ENCODE measurements around the gene MASP2. TPM values are rescaled to one million over a fixed set of nuclear protein-coding genes. Genes with fewer than 3 reads are reported as not detected.

Gene MASP2
- 0.33 TPM for polyA plus RNA-seq (2012; ENCODE audit: insufficient read length, low read depth)

DNA sequence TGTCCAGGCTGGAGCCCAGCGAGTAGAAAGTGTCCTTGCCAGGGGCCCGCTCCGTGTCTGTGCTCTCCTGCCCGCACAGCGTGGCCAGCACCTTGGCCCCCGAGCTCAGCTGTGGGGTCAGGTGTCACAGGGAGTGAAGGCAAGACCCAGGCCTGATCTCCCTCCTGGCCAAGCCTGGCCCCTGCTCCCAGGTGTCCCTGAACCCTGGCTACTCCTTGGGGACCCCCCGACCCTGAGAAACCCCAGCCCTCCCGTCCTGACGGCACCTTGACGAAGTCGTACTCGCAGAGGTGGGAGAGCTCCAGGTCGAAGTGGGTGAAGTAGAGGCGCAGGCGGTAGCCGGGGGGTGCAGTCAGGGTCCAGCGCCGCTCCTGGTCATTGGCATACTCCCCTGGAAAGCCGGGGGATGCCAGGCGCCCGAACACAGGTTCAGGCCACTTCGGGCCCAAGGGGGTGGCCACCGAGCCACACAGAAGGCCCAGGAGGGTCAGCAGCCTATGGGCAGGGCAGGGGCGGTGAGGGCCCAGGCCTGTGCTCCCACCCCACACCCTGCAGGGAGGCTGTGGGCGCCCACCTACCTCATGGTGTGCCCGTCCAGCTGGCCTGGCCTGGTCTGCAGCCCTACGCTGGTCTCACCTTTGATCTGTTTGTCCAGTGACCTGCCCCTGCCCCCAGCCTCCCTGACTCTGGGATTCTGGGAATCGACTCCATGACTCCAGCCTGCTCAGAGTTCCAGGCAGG, at the start of gene MASP2:
Gene MASP2, minus strand, starts transcription at position 615 of the 741 bp plus-strand sequence. Its CDS starts 32 bp downstream, at position 583.
- TF ChIP-seq TAF1 (IDR thresholded peaks at IDR 0.05; ENCODE audit: borderline replicate concordance, insufficient read depth, low read length) (no peak), FOXP2 (optimal IDR thresholded peaks at IDR 0.05; ENCODE audit: borderline replicate concordance, extremely low read depth, extremely low read length, insufficient read depth) (no peak), POLR2AphosphoS5 (IDR thresholded peaks at IDR 0.05; ENCODE audit: low read depth, low read length) (no peak), SIN3A (IDR thresholded peaks at IDR 0.05; ENCODE audit: borderline replicate concordance, insufficient read depth, low read length) (no peak)
- TF ChIP-seq, protein P1, sequence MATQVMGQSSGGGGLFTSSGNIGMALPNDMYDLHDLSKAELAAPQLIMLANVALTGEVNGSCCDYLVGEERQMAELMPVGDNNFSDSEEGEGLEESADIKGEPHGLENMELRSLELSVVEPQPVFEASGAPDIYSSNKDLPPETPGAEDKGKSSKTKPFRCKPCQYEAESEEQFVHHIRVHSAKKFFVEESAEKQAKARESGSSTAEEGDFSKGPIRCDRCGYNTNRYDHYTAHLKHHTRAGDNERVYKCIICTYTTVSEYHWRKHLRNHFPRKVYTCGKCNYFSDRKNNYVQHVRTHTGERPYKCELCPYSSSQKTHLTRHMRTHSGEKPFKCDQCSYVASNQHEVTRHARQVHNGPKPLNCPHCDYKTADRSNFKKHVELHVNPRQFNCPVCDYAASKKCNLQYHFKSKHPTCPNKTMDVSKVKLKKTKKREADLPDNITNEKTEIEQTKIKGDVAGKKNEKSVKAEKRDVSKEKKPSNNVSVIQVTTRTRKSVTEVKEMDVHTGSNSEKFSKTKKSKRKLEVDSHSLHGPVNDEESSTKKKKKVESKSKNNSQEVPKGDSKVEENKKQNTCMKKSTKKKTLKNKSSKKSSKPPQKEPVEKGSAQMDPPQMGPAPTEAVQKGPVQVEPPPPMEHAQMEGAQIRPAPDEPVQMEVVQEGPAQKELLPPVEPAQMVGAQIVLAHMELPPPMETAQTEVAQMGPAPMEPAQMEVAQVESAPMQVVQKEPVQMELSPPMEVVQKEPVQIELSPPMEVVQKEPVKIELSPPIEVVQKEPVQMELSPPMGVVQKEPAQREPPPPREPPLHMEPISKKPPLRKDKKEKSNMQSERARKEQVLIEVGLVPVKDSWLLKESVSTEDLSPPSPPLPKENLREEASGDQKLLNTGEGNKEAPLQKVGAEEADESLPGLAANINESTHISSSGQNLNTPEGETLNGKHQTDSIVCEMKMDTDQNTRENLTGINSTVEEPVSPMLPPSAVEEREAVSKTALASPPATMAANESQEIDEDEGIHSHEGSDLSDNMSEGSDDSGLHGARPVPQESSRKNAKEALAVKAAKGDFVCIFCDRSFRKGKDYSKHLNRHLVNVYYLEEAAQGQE (IDR thresholded peaks at IDR 0.05; ENCODE audit: insufficient read depth in 1 of 2, low read depth in 2 of 2, low read length in 2 of 2) = no peak

DNA sequence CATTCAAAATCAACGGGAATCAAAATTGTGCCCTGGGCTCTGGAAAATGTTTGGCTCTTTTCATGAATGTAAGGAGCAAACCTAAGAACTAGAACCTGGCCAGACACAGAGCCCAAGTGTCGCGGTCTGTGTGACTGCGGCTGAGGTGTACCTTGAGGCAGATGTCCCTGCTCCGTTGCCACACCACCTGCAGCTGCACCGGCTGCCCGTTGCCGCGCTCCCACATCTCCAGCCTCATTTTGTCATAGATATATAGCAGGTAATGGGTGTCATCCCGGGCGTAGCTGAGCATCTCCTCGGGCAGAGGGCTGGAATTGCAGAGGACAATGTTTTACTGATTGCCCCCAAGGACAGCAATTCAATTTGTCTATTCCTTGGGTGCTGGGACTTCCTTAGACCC, 33.9 kb upstream of the MASP2 start:
- TF ChIP-seq SIN3A (IDR thresholded peaks at IDR 0.05; ENCODE audit: borderline replicate concordance, insufficient read depth, low read length) (no peak), FOXP2 (optimal IDR thresholded peaks at IDR 0.05; ENCODE audit: borderline replicate concordance, extremely low read depth, extremely low read length, insufficient read depth) (no peak), TAF1 (IDR thresholded peaks at IDR 0.05; ENCODE audit: borderline replicate concordance, insufficient read depth, low read length) (no peak), POLR2AphosphoS5 (IDR thresholded peaks at IDR 0.05; ENCODE audit: low read depth, low read length) (no peak)
- TF ChIP-seq, protein P1 (IDR thresholded peaks at IDR 0.05; ENCODE audit: insufficient read depth in 1 of 2, low read depth in 2 of 2, low read length in 2 of 2) = no peak

DNA sequence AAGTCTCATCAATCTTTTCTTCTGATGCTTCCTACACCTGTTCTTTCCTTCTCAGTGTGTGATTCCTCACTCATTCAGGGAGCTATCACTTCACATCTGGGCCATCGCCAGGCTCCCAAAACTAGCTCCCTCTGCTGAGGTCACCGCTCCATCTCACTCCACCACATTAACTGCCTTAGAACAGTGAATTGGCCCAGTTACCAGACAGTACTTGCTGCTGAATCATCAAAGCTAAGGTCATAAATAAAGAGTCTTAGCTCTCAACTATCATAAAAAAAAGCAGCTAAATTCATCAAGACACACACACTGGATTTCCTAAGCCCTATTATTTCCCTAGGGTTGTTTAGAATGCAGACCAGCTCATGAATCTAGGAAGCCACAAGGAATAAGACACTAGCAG, 31.6 kb upstream of the MASP2 start:
- no peak for TF ChIP-seq TAF1 (IDR thresholded peaks at IDR 0.05; ENCODE audit: borderline replicate concordance, insufficient read depth, low read length)

DNA sequence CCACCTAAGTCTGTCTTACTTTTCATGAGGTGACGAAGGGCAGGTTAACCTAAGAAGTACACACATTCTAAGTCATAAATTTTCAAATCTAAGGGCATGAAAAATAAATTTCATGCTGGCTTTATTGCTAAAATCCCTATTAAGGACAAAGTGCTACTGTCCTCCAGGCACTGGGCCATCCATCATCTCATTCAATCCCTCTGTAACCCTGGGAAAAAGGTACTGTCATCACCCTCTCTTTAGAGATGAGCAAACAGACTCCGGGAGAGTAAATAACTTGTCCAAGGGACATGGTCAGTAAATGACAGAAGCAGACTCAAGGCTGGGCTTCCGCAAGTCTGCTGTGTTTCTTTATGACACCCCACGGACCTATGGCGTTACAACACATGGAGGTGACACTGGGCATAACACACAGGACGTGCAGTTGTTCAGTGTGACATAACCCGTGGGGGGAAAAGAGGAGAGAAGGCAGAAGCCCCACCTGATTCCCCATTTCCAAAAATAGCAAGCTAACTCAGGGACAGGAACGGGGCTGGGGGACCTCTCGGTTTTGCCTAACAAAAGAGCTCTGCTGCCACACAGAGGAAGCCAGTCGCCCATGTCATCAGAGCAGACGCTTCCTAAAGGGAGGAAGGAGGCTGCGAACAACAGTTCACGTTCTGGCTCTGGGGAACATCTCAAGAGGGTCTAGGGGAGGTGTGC, 25.3 kb upstream of the MASP2 start:
- TF ChIP-seq, protein P1 (IDR thresholded peaks at IDR 0.05; ENCODE audit: insufficient read depth in 1 of 2, low read depth in 2 of 2, low read length in 2 of 2) = no peak
- TF ChIP-seq POLR2AphosphoS5 (IDR thresholded peaks at IDR 0.05; ENCODE audit: low read depth, low read length) = no peak
- TF ChIP-seq TAF1 (IDR thresholded peaks at IDR 0.05; ENCODE audit: borderline replicate concordance, insufficient read depth, low read length) = no peak
- TF ChIP-seq FOXP2 (optimal IDR thresholded peaks at IDR 0.05; ENCODE audit: borderline replicate concordance, extremely low read depth, extremely low read length, insufficient read depth) = no peak
- no peak for TF ChIP-seq SIN3A (IDR thresholded peaks at IDR 0.05; ENCODE audit: borderline replicate concordance, insufficient read depth, low read length)

DNA sequence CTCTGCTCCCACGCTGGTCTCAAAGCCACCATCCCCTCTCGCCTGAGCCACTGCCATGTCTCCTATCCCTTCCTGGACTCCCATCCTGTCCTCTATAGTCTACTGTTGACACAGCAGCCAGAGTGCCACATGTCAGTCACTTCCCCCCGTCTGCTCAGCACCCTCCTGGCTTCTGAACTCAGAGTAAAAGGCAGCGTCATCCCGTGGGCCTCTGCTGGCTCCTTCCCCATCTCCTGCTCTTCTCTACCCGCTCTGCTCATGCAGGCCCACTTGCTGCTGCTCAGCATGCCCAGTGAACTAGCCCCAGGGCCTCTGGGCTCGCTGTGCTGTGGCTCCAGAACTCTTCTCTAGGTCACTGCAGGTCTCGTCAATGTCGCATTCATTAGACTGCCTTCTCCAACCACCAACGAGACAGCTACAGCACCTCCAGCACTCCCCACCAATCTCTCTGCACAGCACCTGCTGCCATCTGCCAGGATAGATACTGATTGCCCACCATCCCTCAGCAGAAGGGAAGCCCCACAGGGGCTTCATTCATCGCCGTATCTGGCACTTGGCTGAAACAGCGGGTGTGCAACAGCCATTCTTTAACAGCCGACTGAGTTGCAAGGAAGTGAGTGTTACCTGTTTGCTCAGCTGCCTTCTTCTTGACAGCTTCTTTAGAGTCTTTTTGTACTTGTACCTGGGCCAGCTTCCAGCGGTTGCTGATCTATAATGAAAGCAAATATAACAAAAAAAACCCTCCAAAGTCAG, 24.6 kb upstream of the MASP2 start:
- TF ChIP-seq TAF1 (IDR thresholded peaks at IDR 0.05; ENCODE audit: borderline replicate concordance, insufficient read depth, low read length) (no peak), FOXP2 (optimal IDR thresholded peaks at IDR 0.05; ENCODE audit: borderline replicate concordance, extremely low read depth, extremely low read length, insufficient read depth) (no peak), POLR2AphosphoS5 (IDR thresholded peaks at IDR 0.05; ENCODE audit: low read depth, low read length) (no peak), SIN3A (IDR thresholded peaks at IDR 0.05; ENCODE audit: borderline replicate concordance, insufficient read depth, low read length) (no peak)
- TF ChIP-seq, protein P1 (IDR thresholded peaks at IDR 0.05; ENCODE audit: insufficient read depth in 1 of 2, low read depth in 2 of 2, low read length in 2 of 2) = no peak
